ENCODE results near the gene ORC5. TPM values are rescaled to one million over a fixed set of nuclear protein-coding genes. Genes with fewer than 3 reads are reported as not detected.
A peak's percentile ranks its signal among the peaks of the same experiment; 100 is the strongest.

ORC5 gene
- total RNA-seq, 1 experiment from 2014 or later = 37.0 TPM

DNA sequence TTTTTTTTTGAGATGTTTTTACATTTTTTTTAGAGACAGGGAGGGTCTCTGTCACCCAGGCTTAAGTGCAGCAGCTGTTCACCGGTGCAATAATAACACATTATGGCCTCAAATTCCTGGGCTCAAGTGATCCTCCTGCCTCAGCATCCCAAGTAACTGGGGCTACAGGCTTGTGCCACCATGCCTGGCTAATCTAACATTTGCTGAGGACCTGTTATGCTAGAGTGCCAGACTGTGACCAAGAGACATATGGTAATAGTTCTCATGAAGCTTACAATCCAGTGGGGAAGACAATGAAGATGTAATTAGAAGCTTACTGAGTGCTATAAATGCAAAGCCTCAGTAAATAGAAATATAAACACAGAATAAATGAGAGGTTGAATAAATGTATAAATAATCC, 17.6 kb upstream of the ORC5 start:
- TF ChIP-seq, protein P1, sequence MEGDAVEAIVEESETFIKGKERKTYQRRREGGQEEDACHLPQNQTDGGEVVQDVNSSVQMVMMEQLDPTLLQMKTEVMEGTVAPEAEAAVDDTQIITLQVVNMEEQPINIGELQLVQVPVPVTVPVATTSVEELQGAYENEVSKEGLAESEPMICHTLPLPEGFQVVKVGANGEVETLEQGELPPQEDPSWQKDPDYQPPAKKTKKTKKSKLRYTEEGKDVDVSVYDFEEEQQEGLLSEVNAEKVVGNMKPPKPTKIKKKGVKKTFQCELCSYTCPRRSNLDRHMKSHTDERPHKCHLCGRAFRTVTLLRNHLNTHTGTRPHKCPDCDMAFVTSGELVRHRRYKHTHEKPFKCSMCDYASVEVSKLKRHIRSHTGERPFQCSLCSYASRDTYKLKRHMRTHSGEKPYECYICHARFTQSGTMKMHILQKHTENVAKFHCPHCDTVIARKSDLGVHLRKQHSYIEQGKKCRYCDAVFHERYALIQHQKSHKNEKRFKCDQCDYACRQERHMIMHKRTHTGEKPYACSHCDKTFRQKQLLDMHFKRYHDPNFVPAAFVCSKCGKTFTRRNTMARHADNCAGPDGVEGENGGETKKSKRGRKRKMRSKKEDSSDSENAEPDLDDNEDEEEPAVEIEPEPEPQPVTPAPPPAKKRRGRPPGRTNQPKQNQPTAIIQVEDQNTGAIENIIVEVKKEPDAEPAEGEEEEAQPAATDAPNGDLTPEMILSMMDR (IDR thresholded peaks at IDR 0.05; ENCODE audit: insufficient read depth in 1 of 2, low read depth in 1 of 2, low read length in 1 of 2, severe bottlenecking in 1 of 2, unreplicated experiment in 1 of 2) = no peak
- BruUV-seq (replicated peaks) = no TSS peak
- POLR2A ChIA-PET = no interaction called here

DNA sequence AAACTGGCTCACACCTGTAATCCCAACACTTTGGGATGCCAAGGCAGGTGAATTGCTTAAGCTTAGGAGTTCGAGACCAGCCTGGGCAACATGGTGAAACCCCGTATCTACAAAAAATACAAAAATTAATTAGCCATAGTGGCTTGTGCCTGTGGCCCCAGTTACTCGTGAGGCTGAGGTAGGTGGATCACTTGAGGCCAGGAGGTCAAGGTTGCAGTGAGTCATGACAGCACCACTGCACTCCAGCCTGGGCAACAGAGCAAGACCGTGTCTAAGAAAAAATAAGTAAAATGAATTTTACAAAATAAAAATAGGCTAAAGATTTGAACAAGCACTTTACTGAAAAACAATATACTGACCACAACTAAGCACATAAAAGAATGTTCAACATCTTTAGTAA, 9.8 kb upstream of the ORC5 start:
- no peaks in the 10 kb centered on the region for H3K36me3 Mint-ChIP-seq (ENCODE audit: insufficient read depth, unreplicated experiment)
- peaks cover 18% of the 10 kb centered on the region; the same call in 1 of the 2 replicates for H3K9me3 ChIP-seq
- H3K4me3 Mint-ChIP-seq (ENCODE audit: unreplicated experiment) = no peak overlapping the region
- DNase-seq = no peak
- ChIA-PET POLR2A (no interaction called here), CTCF (no interaction called here)
- BruUV-seq (replicated peaks) = no TSS peak
- TF ChIP-seq, protein P1 (IDR thresholded peaks at IDR 0.05; ENCODE audit: insufficient read depth in 1 of 2, low read depth in 1 of 2, low read length in 1 of 2, severe bottlenecking in 1 of 2, unreplicated experiment in 1 of 2) = no peak
- H3K27me3 Mint-ChIP-seq (ENCODE audit: insufficient read depth, unreplicated experiment) = peaks cover 4% of the 10 kb centered on the region
- H3K4me3 ChIP-seq (ENCODE audit: low read depth, low read length) = no peak overlapping the region
- peaks cover 6% of the 10 kb centered on the region for H3K9me3 Mint-ChIP-seq (ENCODE audit: unreplicated experiment)
- H3K36me3 ChIP-seq (ENCODE audit: control insufficient read depth, insufficient read depth, low read length) = no peaks in the 10 kb centered on the region
- intact Hi-C loops (cut with micrococcal nuclease; ENCODE audit: unreplicated experiment) = no loop called here
- no peaks in the 10 kb centered on the region for H3K4me1 ChIP-seq
- H3K27me3 ChIP-seq (replicated peaks; ENCODE audit: control insufficient read depth, insufficient read depth, low read length) = no peaks in the 10 kb centered on the region
- no peak overlapping the region for H3K27ac Mint-ChIP-seq (ENCODE audit: unreplicated experiment)
- no peaks in the 10 kb centered on the region for H3K4me1 Mint-ChIP-seq (ENCODE audit: low read depth, unreplicated experiment)

More for the DNA sequence above, 17.6 kb upstream of the ORC5 start:
- Histone ChIP-seq H3K4me1 (peaks cover 15% of the 10 kb centered on the region), H3K4me3 (ENCODE audit: low read depth, low read length) (no peak overlapping the region), H3K27me3 (replicated peaks; ENCODE audit: control insufficient read depth, insufficient read depth, low read length) (no peaks in the 10 kb centered on the region), H3K36me3 (ENCODE audit: control insufficient read depth, insufficient read depth, low read length) (no peaks in the 10 kb centered on the region), H3K9me3 (peaks cover 12% of the 10 kb centered on the region; the same call in 1 of the 2 replicates)
- Mint-ChIP-seq H3K27me3 (ENCODE audit: insufficient read depth, unreplicated experiment) (no peaks in the 10 kb centered on the region), H3K9me3 (ENCODE audit: unreplicated experiment) (peaks cover 12% of the 10 kb centered on the region), H3K27ac (ENCODE audit: unreplicated experiment) (no peak overlapping the region), H3K4me1 (ENCODE audit: low read depth, unreplicated experiment) (peaks cover 16% of the 10 kb centered on the region), H3K4me3 (ENCODE audit: unreplicated experiment) (no peak overlapping the region), H3K36me3 (ENCODE audit: insufficient read depth, unreplicated experiment) (no peaks in the 10 kb centered on the region)
- intact Hi-C loops (cut with micrococcal nuclease; ENCODE audit: unreplicated experiment) = no loop called here
- CTCF ChIA-PET = interaction anchor here (0.6 kb wide), 2 partner anchors 240 to 909 kb away, joined by 3 read pairs; no protein-coding TSS in a partner anchor
- DNase-seq = no peak

DNA sequence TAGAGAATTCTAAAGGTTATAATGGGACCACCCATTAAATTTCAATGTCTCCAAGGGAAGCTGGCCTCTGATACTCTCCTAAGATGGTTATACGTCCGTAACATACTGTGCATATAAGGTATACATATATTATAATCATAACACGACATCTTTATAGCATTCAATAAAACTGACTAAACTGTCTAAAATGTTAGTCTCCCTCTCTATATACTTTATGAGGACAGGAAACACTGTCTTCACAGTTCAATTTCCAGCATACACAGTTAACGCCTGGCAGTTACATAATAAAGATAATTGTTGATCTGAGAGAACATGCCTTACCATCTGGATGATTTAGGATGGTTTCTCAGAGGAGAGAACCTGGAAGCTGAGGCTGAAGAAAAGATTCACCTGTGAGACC, 1.2 kb upstream of the ORC5 start:
- Mint-ChIP-seq H3K9me3 (ENCODE audit: unreplicated experiment) (peaks cover 10% of the 10 kb centered on the region), H3K4me3 (ENCODE audit: unreplicated experiment) (peak overlapping the region; percentile 99), H3K27me3 (ENCODE audit: insufficient read depth, unreplicated experiment) (peaks cover 6% of the 10 kb centered on the region), H3K27ac (ENCODE audit: unreplicated experiment) (no peak overlapping the region), H3K36me3 (ENCODE audit: insufficient read depth, unreplicated experiment) (peaks cover 9% of the 10 kb centered on the region), H3K4me1 (ENCODE audit: low read depth, unreplicated experiment) (peaks cover 16% of the 10 kb centered on the region)
- H3K9me3 ChIP-seq = peaks cover 3% of the 10 kb centered on the region; the same call in 1 of the 2 replicates
- no TSS peak for BruUV-seq (replicated peaks)
- peaks cover 8% of the 10 kb centered on the region; the same call in 1 of the 2 replicates for H3K4me1 ChIP-seq
- TF ChIP-seq, protein P1 (IDR thresholded peaks at IDR 0.05; ENCODE audit: insufficient read depth in 1 of 2, low read depth in 1 of 2, low read length in 1 of 2, severe bottlenecking in 1 of 2, unreplicated experiment in 1 of 2) = no peak
- DNase-seq = no peak
- CTCF ChIA-PET = no interaction called here
- intact Hi-C loops (cut with micrococcal nuclease; ENCODE audit: unreplicated experiment) = no loop called here
- H3K4me3 ChIP-seq (ENCODE audit: low read depth, low read length) = no peak overlapping the region
- H3K36me3 ChIP-seq (ENCODE audit: control insufficient read depth, insufficient read depth, low read length) = no peaks in the 10 kb centered on the region
- H3K27me3 ChIP-seq (replicated peaks; ENCODE audit: control insufficient read depth, insufficient read depth, low read length) = no peaks in the 10 kb centered on the region
- POLR2A ChIA-PET = no interaction called here
